ENCODE measurements around the gene FOXP4.

DNA sequence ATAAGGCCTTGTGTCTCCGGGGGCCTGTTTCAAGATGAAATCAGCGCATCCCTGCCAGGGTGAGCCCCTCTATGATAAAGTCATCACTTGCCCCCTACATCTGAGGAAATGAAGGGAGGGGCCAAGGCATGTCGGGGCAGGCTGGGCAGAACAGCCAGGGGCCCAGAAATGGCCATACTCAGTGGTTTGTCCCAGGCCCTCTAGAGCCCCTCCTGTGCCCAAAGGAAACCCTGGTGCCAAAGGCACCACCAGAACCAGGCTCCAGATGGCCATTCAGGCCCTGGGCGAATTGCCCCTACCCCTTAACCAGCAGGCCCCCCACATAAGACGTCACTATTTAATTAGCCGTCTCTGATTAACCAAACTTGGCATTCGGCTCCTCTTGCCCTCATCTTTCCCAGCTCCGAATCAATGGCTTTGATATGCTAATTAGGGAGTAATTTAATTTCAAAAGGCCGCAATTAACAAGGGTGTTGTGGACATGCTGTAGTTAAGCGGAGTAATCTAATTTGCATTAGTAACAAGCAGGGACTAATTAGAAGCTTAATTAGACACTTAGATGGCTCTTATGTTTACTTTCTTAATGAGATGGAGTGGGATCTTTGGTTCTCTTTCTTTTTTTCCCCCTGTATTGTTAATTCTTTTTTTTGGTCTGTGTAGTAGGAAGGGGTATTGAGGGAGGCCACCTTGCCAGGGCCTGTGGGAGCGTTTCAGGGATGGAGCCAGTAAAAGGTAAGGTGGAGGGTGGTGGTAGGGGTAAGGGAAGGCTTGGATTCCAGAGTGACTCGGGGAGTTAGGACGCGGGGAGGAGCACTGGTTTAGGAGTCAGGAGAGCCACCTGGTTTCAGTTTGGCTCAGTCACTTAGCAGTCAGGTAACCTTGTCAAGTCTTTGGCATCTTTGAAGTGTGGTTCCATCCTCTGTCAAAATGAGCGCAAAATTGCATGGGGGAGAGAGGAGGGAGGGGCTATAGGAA is 9.4 kb downstream of the FOXP4 start:
- TF ChIP-seq, protein P1, sequence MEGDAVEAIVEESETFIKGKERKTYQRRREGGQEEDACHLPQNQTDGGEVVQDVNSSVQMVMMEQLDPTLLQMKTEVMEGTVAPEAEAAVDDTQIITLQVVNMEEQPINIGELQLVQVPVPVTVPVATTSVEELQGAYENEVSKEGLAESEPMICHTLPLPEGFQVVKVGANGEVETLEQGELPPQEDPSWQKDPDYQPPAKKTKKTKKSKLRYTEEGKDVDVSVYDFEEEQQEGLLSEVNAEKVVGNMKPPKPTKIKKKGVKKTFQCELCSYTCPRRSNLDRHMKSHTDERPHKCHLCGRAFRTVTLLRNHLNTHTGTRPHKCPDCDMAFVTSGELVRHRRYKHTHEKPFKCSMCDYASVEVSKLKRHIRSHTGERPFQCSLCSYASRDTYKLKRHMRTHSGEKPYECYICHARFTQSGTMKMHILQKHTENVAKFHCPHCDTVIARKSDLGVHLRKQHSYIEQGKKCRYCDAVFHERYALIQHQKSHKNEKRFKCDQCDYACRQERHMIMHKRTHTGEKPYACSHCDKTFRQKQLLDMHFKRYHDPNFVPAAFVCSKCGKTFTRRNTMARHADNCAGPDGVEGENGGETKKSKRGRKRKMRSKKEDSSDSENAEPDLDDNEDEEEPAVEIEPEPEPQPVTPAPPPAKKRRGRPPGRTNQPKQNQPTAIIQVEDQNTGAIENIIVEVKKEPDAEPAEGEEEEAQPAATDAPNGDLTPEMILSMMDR (IDR thresholded peaks at IDR 0.05; ENCODE audit: low read length), result no peak
- no peak for TF ChIP-seq EZH2 (IDR thresholded peaks at IDR 0.05; ENCODE audit: borderline replicate concordance, low read length)

All from OCI-LY1 (cell line).